Caco-2 (cell line): Measurements from ENCODE around the gene PRR3. TPM values are rescaled to one million over a fixed set of nuclear protein-coding genes. Genes with fewer than 3 reads are reported as not detected.

Source experiments
- BruUV-seq: library from RNA; stranded (reverse); fragments of 400-500 nt; replicated peaks from 2 replicates; lab custom pipeline; 2021; lab: Mats Ljungman, UMichigan
- CTCF ChIA-PET: fragments of 300-600 bp; sonication (Branson Sonifier 250); formaldehyde crosslinking; loops from one replicate; lab custom pipeline; 2022; ENCODE audit warnings: antibody characterized with exemption; lab: Charles Lee
- POLR2A ChIA-PET: fragments of 300-600 bp; sonication (Branson Sonifier 250); formaldehyde crosslinking; loops from one replicate; lab custom pipeline; 2022; ENCODE audit warnings: antibody characterized with exemption; lab: Charles Lee
- DNase-seq, 2 experiments: peaks; one replicate each; pipeline versions ENCODE4 v3.0.0 to v3.0.0-alpha.2; 2020 to 2022
- H3K27me3 ChIP-seq: replicated peaks from 2 replicates; pipeline ENCODE4 v1.6.0; 2011; ENCODE audit warnings: low read length; ENCODE audit not compliant: control insufficient read depth, insufficient read depth
- H3K36me3 ChIP-seq: 2 replicates; pipeline ENCODE4 v1.5.1; 2011; ENCODE audit warnings: low read length; ENCODE audit not compliant: control insufficient read depth, insufficient read depth
- H3K4me1 ChIP-seq: fragments of 250-450 bp; sonication (Bioruptor Pico); 2 replicates; pipeline ENCODE4 v1.5.1; 2020; ENCODE audit warnings: mild to moderate bottlenecking
- H3K4me3 ChIP-seq: 2 replicates; pipeline ENCODE4 v1.5.1; 2011; ENCODE audit warnings: low read depth, mild to moderate bottlenecking, control low read depth, low read length
- H3K9me3 ChIP-seq: fragments of 250-450 bp; sonication (Bioruptor Pico); 2 replicates; pipeline ENCODE4 v1.5.1; 2020; ENCODE audit warnings: mild to moderate bottlenecking, moderate library complexity
- H3K27ac Mint-ChIP-seq: one replicate; pipeline ENCODE4 v1.8.0; 2022; ENCODE audit warnings: mixed read lengths; ENCODE audit not compliant: unreplicated experiment
- H3K27me3 Mint-ChIP-seq: one replicate; pipeline ENCODE4 v1.8.0; 2022; ENCODE audit warnings: mixed read lengths; ENCODE audit not compliant: insufficient read depth, unreplicated experiment
- H3K36me3 Mint-ChIP-seq: one replicate; pipeline ENCODE4 v1.8.0; 2022; ENCODE audit warnings: mild to moderate bottlenecking, mixed read lengths; ENCODE audit not compliant: insufficient read depth, unreplicated experiment
- H3K4me1 Mint-ChIP-seq: one replicate; pipeline ENCODE4 v1.8.0; 2022; ENCODE audit warnings: low read depth, mixed read lengths; ENCODE audit not compliant: unreplicated experiment
- H3K4me3 Mint-ChIP-seq: one replicate; pipeline ENCODE4 v1.8.0; 2022; ENCODE audit warnings: mild to moderate bottlenecking, moderate library complexity, mixed read lengths; ENCODE audit not compliant: unreplicated experiment
- H3K9me3 Mint-ChIP-seq: one replicate; pipeline ENCODE4 v1.8.0; 2022; ENCODE audit warnings: mixed read lengths; ENCODE audit not compliant: unreplicated experiment
- intact Hi-C: fragments of 100-400 bp; cut with micrococcal nuclease; formaldehyde crosslinking; loops from one replicate; pipeline ENCODE4 v1.10.0; 2022; ENCODE audit not compliant: unreplicated experiment
- total RNA-seq: library from RNA; stranded (reverse); gene quantifications from 2 replicates; pipeline ENCODE4 v1.2.3, GENCODE V29; 2022
- TF ChIP-seq, protein P1 (sequence below), 2 experiments: fragments of 200-600 bp in 1 of 2; IDR thresholded peaks; 1 replicate in 1 of 2; 2 replicates in 1 of 2; pipeline versions ENCODE4 v1.5.1 to v1.8.0; 2011 to 2022; ENCODE audit warnings: antibody characterized with exemption in 1 of 2, control low read depth in 1 of 2, inconsistent platforms in 1 of 2, low read depth in 1 of 2, low read length in 1 of 2, mild to moderate bottlenecking in 1 of 2, moderate library complexity in 1 of 2; ENCODE audit not compliant: insufficient read depth in 1 of 2, severe bottlenecking in 1 of 2, unreplicated experiment in 1 of 2

PRR3 gene
- total RNA-seq, 1 experiment from 2014 or later, result 20.3 TPM

DNA sequence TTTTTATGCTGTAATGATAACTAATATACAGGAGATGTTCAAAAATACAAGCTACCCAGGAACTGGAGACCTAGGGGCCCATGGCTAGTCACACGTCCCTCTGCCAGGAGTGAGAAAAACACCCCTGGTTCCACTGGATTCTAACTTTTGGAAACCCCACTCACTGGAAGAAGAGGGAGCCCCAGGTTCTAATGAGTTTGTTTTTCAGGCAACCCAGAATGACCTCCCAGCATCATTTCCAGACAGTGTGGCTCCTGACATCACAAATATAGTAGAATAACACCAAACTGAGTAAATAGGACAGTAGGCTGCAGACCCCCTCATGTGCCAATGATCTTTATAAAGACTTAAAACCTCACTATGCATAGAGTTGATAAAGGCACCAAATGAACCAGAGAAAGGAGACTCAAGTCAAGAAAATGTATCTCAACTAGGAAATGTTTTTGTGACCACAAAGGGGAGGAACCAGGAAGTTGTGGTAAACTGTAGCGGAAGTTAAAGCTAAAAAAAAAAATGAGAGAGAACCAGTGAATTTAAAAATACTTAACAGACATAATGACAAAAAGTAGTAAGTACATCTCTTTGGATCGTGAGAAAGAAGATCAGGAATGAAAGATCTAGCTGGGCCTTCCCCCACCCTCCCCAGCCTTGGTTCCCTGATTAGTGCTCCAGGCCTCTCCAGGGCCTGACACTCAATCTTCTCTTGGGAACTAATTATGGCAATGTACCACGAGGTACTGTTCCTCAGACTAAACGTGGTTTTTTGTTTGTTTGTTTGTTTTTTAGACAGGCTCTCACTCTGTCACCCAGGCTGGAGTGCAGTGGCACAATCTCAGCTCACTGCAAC, 48.0 kb upstream of the PRR3 start:
- ChIA-PET POLR2A (no interaction called here), CTCF (interaction anchor here (1.5 kb wide), 1 partner anchor 36 kb away, joined by 3 read pairs; no protein-coding TSS in a partner anchor)
- no peak for DNase-seq
- Histone ChIP-seq H3K27me3 (no peaks in the 10 kb centered on the region), H3K4me1 (no peaks in the 10 kb centered on the region), H3K36me3 (no peaks in the 10 kb centered on the region), H3K9me3 (no peaks in the 10 kb centered on the region), H3K4me3 (no peak overlapping the region)
- TF ChIP-seq, protein P1, sequence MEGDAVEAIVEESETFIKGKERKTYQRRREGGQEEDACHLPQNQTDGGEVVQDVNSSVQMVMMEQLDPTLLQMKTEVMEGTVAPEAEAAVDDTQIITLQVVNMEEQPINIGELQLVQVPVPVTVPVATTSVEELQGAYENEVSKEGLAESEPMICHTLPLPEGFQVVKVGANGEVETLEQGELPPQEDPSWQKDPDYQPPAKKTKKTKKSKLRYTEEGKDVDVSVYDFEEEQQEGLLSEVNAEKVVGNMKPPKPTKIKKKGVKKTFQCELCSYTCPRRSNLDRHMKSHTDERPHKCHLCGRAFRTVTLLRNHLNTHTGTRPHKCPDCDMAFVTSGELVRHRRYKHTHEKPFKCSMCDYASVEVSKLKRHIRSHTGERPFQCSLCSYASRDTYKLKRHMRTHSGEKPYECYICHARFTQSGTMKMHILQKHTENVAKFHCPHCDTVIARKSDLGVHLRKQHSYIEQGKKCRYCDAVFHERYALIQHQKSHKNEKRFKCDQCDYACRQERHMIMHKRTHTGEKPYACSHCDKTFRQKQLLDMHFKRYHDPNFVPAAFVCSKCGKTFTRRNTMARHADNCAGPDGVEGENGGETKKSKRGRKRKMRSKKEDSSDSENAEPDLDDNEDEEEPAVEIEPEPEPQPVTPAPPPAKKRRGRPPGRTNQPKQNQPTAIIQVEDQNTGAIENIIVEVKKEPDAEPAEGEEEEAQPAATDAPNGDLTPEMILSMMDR (IDR thresholded peaks at IDR 0.05; ENCODE audit: insufficient read depth in 1 of 2, low read depth in 1 of 2, low read length in 1 of 2, severe bottlenecking in 1 of 2, unreplicated experiment in 1 of 2), result no peak
- H3K27ac Mint-ChIP-seq, result no peak overlapping the region
- no peaks in the 10 kb centered on the region for H3K36me3 Mint-ChIP-seq
- H3K27me3 Mint-ChIP-seq, result no peaks in the 10 kb centered on the region
- peaks cover 5% of the 10 kb centered on the region for H3K4me1 Mint-ChIP-seq
- intact Hi-C loops, result no loop called here
- H3K4me3 Mint-ChIP-seq, result no peak overlapping the region
- no peaks in the 10 kb centered on the region for H3K9me3 Mint-ChIP-seq
- BruUV-seq, result no TSS peak

DNA sequence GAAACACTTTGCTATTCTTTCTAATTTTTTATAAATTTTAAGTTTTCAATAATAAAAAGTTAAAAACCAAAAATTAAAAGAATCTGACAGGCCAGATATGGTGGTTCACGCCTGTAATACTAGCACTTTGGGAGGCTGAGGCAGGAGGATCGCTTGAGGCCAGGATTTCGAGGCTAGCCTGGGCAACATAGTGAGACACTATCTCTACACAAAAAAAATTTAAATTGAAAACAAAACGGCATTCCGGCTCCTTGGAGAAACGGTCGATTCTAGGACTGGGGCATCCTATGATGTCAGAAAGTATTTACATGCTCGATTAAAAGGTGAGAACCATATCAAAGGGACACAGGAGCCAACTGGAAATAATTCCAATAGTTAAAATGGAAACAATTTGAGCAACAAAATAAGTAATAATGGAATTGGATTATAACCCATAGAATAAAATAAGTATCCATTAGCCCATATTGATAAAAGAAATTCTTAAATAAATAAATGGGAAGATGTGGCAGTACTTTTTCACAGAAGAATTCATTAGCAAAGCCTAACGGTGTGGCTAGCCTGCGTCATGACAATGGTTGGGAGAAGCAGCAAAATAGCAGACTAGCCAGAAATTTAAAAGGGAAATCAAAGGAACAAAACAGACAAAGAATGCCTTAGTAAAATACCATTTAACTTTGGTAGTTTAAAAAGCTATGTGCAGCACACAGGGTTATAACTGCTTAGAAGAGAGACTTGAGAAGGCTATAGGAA, 46.5 kb upstream of the PRR3 start:
- ChIA-PET CTCF (interaction anchor here (1.1 kb wide), 1 partner anchor 31 kb away, joined by 3 read pairs; no protein-coding TSS in a partner anchor), POLR2A (no interaction called here)

DNA sequence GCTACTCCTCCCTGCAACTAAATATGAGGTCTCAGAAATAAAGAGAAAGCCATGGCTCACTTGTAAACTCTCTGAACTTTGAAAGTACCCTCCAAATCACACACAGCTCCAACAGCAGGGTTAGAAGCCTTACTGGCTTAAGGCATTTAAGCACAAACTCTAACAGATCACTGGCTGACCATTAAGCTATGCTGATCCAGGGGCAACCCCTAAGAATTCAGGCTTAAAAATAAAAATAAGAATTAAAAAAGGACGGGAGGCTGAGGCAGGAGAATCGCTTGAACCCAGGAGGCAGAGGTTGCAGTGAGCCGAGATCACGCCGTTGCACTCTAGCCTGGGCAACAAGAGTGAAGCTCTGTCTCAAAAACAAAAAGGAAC, 45.9 kb upstream of the PRR3 start:
- Mint-ChIP-seq H3K27ac (no peak overlapping the region), H3K27me3 (no peaks in the 10 kb centered on the region), H3K4me3 (no peak overlapping the region), H3K36me3 (no peaks in the 10 kb centered on the region), H3K4me1 (peaks cover 5% of the 10 kb centered on the region), H3K9me3 (no peaks in the 10 kb centered on the region)
- POLR2A ChIA-PET, result no interaction called here
- Histone ChIP-seq H3K27me3 (no peaks in the 10 kb centered on the region), H3K4me1 (no peaks in the 10 kb centered on the region), H3K4me3 (no peak overlapping the region), H3K36me3 (no peaks in the 10 kb centered on the region), H3K9me3 (no peaks in the 10 kb centered on the region)
- intact Hi-C loops, result no loop called here
- TF ChIP-seq, protein P1 (IDR thresholded peaks at IDR 0.05; ENCODE audit: insufficient read depth in 1 of 2, low read depth in 1 of 2, low read length in 1 of 2, severe bottlenecking in 1 of 2, unreplicated experiment in 1 of 2), result no peak
- no TSS peak for BruUV-seq
- DNase-seq, result no peak
- CTCF ChIA-PET, result interaction anchor here (1.1 kb wide), 1 partner anchor 30 kb away, joined by 3 read pairs; no protein-coding TSS in a partner anchor

More for the DNA sequence above, 46.5 kb upstream of the PRR3 start:
- TF ChIP-seq, protein P1 (IDR thresholded peaks at IDR 0.05; ENCODE audit: insufficient read depth in 1 of 2, low read depth in 1 of 2, low read length in 1 of 2, severe bottlenecking in 1 of 2, unreplicated experiment in 1 of 2), result no peak
- peaks cover 5% of the 10 kb centered on the region for H3K4me1 Mint-ChIP-seq
- no peak overlapping the region for H3K27ac Mint-ChIP-seq
- Histone ChIP-seq H3K27me3 (no peaks in the 10 kb centered on the region), H3K9me3 (no peaks in the 10 kb centered on the region), H3K36me3 (no peaks in the 10 kb centered on the region), H3K4me3 (no peak overlapping the region), H3K4me1 (no peaks in the 10 kb centered on the region)
- H3K27me3 Mint-ChIP-seq, result no peaks in the 10 kb centered on the region
- H3K36me3 Mint-ChIP-seq, result no peaks in the 10 kb centered on the region
- H3K9me3 Mint-ChIP-seq, result no peaks in the 10 kb centered on the region
- no peak for DNase-seq
- H3K4me3 Mint-ChIP-seq, result no peak overlapping the region
- BruUV-seq, result no TSS peak
- intact Hi-C loops, result no loop called here
